Heart right ventricle (tissue), 16 donors: ENCODE results near the gene BTG4. TPM values are rescaled to one million over a fixed set of nuclear protein-coding genes. Genes with fewer than 3 reads are reported as not detected.

Source experiments
- ATAC-seq, 8 donors: fragments of 200-7000 bp; cut with Tn5 transposase; one replicate each; pipeline ENCODE4 v1.9.1; 2020; ENCODE audit warnings: mild to moderate bottlenecking in 8 of 8, moderate library complexity in 8 of 8, moderate number of reproducible peaks in 1 of 8
- DNase-seq, 2 donors: peaks; one replicate each; pipeline ENCODE4 v3.0.0-alpha.2; 2020
- H3K27ac ChIP-seq, 10 donors: fragments of 200-600 bp; sonication (generic) in 2 of 10; one replicate each; pipeline versions ENCODE4 v1.5.0 to v1.8.0; 2020 to 2022; ENCODE audit warnings: mild to moderate bottlenecking in 3 of 10
- H3K27me3 ChIP-seq, 7 donors: fragments of 200-600 bp; one replicate each; pipeline ENCODE4 v1.8.0; 2021 to 2022; ENCODE audit warnings: mild to moderate bottlenecking in 2 of 7
- H3K36me3 ChIP-seq, 9 donors: fragments of 200-600 bp; sonication (generic) in 1 of 9; one replicate each; pipeline versions ENCODE4 v1.5.0 to v1.8.0; 2020 to 2022; ENCODE audit warnings: mild to moderate bottlenecking in 2 of 9
- H3K4me1 ChIP-seq, 9 donors: fragments of 200-600 bp; sonication (generic) in 1 of 9; one replicate each; pipeline versions ENCODE4 v1.5.0 to v1.8.0; 2020 to 2022; ENCODE audit warnings: mild to moderate bottlenecking in 4 of 9
- H3K4me3 ChIP-seq, 10 donors: fragments of 200-600 bp; sonication (generic) in 2 of 10; one replicate each; pipeline versions ENCODE4 v1.5.0 to v1.8.0; 2020 to 2022; ENCODE audit warnings: mild to moderate bottlenecking in 7 of 10, moderate library complexity in 2 of 10
- H3K9me3 ChIP-seq, 11 donors: fragments of 200-600 bp in 10 of 11; sonication (generic) in 2 of 11; one replicate each; pipeline versions ENCODE4 v1.5.0 to v1.8.0; 2013 to 2022; ENCODE audit warnings: mild to moderate bottlenecking in 2 of 11, control low read depth in 1 of 11, moderate library complexity in 1 of 11
- CTCF ChIP-seq, 9 donors: fragments of 200-600 bp; sonication (generic) in 2 of 9; IDR thresholded peaks; one replicate each; pipeline versions ENCODE4 v1.5.0 to v1.8.0; 2021 to 2022; ENCODE audit warnings: antibody characterized with exemption in 9 of 9, mild to moderate bottlenecking in 5 of 9, moderate library complexity in 1 of 9
- WGBS, 2 donors: extraction: QIAGEN DNeasy Blood & Tissue Kit; methylation state at CpG; one replicate each; pipeline ENCODE4 v1.1.7; 2013; ENCODE audit warnings: inconsistent platforms in 1 of 2; 5-methylcytosine and 5-hydroxymethylcytosine counted together
- intact Hi-C, 10 donors: fragments of 100-400 bp; cut with DNase I; formaldehyde crosslinking; loops; one replicate each; pipeline versions ENCODE4 v1.11.1 to v1.14.2; 2022
- long read RNA-seq, 3 donors: library from polyadenylated mRNA; unstranded; transcript quantifications; one replicate each; pipeline ENCODE4 v2.0.0, GENCODE V29; 2020 to 2021
- polyA plus RNA-seq, 2 donors: library from polyadenylated mRNA; stranded (reverse); fragments of 200-250 nt; gene quantifications; one replicate each; pipeline ENCODE4 v1.2.3, GENCODE V29; 2013
- total RNA-seq, 10 donors: library from RNA; stranded (reverse); fragmentation: NEBNext Ultra II Directional in 3 of 10; extraction: Animal tissue kit (Norgen Biotek cat#: 25700) in 3 of 10; gene quantifications; one replicate each; pipeline versions ENCODE4 v1.2.1 to v1.2.4, GENCODE V29; 2021 to 2023
- donor health status: Arrhythmogenic right ventricular cardiomyopathy.
- donor health status: ischemic (EF 13 %, LVEDD 7.1; RV severe dilation, severe dysfunction).
- donor health status: healthy with polysubstance abuse.
- donor health status: DM: no; HTN: yes; CAD: no.
- donor health status: DM: no; HTN: no; CAD: no.
- donor health status: ischemic (EF 25% LVEDD 6.9; RV normal size, moderate dysfunction).
- donor health status: ischemic (EF 25% LVEDD 5.7; RV mildly dilated, moderate dysfunction).
- donor health status: healthy.
- donor health status: DM: yes; HTN: yes; CAD: no.
- donor health status: Ischemic cardiomyopathy.
- donor health status: ischemic (EF 35%, LVEDD 5.7; RV mildly dilated, moderate dysfunction).
- donor health status: nonischemic (EF 11% LVEDD 7.7; RV severe dilation, severe dysfunction).
- donor health status: DM: yes; HTN: yes; CAD: no.
- donor health status: PGD.
- donor health status: ischemic (EF 29% LVEDD 5.4; RV normal size, mild dysfunction).
- donor health status: nonischemic (EF 23%, LVEDD 6.1; RV moderate dilation, normal function).

Gene BTG4
- total RNA-seq (not detected), polyA plus RNA-seq (not detected)
- long read RNA-seq, donor 1: 0 reads
- long read RNA-seq, donor 2: 0 reads
- long read RNA-seq, donor 3: 0 reads

- peaks cover 11 to 71% (median 59%) of the 10 kb centered on the region in 7 donors for H3K27me3 ChIP-seq
- no peaks in the 10 kb centered on the region for H3K36me3 ChIP-seq
- intact Hi-C loops: no loop called here
- H3K27ac ChIP-seq: no peak within 1 kb of the TSS
- 4 to 5% methylated on average over 83 to 90 of the region's 90 CpGs for WGBS, 2 donors
- peak in 1 of 2 donors; percentile 13 for DNase-seq
- no peak for TF ChIP-seq CTCF (IDR thresholded peaks at IDR 0.05)
- peak in 4 of 8 donors; percentile 17 to 55 (median 36) for ATAC-seq
- peak within 1 kb of the TSS; percentile 12 to 51 (median 45) for H3K4me3 ChIP-seq
- H3K4me1 ChIP-seq: peaks cover 0 to 16% (median 9%) of the 10 kb centered on the region in 9 donors
- H3K9me3 ChIP-seq: no peaks in the 10 kb centered on the region
Measured at GRCh38 chr11:111512296-111513239, at the start of gene BTG4. Gene BTG4 (minus strand): TSS chr11:111512386. CDS start chr11:111498776, 13,610 bp downstream.

GRCh38 chr11:111561791-111562325 is 49.7 kb upstream of the BTG4 start:
- intact Hi-C loops: loop anchor here in 3 of 10 donors (10.0 kb wide), 3 partner anchors 213 to 283 kb away; no protein-coding TSS in a partner anchor
- H3K27ac ChIP-seq: no peak overlapping the region
- ATAC-seq: no peak
- no peak for TF ChIP-seq CTCF (IDR thresholded peaks at IDR 0.05)
- WGBS, 2 donors: 79 to 94% methylated on average over 3 of the region's 3 CpGs
- no peaks in the 10 kb centered on the region for H3K27me3 ChIP-seq
- DNase-seq: no peak
- H3K36me3 ChIP-seq: peaks cover 0 to 35% (median 0%) of the 10 kb centered on the region in 9 donors
- no peaks in the 10 kb centered on the region for H3K9me3 ChIP-seq
- peaks cover 0 to 13% (median 0%) of the 10 kb centered on the region in 9 donors for H3K4me1 ChIP-seq
- H3K4me3 ChIP-seq: no peak overlapping the region

GRCh38 chr11:111561306-111561705 is 49.1 kb upstream of the BTG4 start:
- H3K27ac ChIP-seq: peak overlapping the region in 1 of 10 donors; percentile 16
- no peak for TF ChIP-seq CTCF (IDR thresholded peaks at IDR 0.05)
- intact Hi-C loops: loop anchor here in 3 of 10 donors (10.0 kb wide), 3 partner anchors 213 to 283 kb away; no protein-coding TSS in a partner anchor
- H3K9me3 ChIP-seq: peaks cover 0 to under 1% (median 0%) of the 10 kb centered on the region in 11 donors
- peak in 1 of 8 donors; percentile 5 for ATAC-seq
- no peak overlapping the region for H3K4me3 ChIP-seq
- peaks cover 0 to 36% (median 0%) of the 10 kb centered on the region in 9 donors for H3K36me3 ChIP-seq
- H3K4me1 ChIP-seq: peaks cover 0 to 13% (median 0%) of the 10 kb centered on the region in 9 donors
- no peaks in the 10 kb centered on the region for H3K27me3 ChIP-seq
- 89 to 90% methylated on average over 3 of the region's 3 CpGs for WGBS, 2 donors
- DNase-seq: no peak

DNA sequence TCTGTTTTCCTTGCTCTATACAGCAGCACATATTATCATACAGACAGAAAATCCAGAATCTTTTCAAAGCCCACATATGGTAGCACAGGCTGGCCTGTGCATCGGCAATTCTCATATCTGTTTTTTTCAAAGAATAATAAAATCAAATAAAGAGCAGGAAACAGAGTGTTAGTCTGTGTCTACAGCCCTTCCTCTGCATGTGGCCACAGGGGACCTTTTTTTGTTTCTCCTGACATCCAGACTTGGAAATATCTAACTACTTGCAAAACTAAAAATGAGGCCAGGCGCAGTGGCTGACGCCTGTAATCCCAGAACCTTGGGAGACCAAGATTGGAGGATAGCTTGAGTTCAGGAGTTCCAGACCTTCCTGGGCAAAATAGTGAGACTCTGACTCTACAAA is 48.6 kb upstream of the BTG4 start:
- peaks cover 0 to 13% (median 0%) of the 10 kb centered on the region in 9 donors for H3K4me1 ChIP-seq
- ATAC-seq (peak in 6 of 8 donors; percentile 7 to 50 (median 19)), DNase-seq (no peak)
- no peak overlapping the region for H3K4me3 ChIP-seq
- H3K36me3 ChIP-seq: peaks cover 0 to 41% (median 0%) of the 10 kb centered on the region in 9 donors
- peak overlapping the region in 1 of 10 donors; percentile 43 for H3K27ac ChIP-seq
- H3K27me3 ChIP-seq: no peaks in the 10 kb centered on the region
- intact Hi-C loops: loop anchor here in 3 of 10 donors (10.0 kb wide), 3 partner anchors 214 to 284 kb away; no protein-coding TSS in a partner anchor
- peaks cover 0 to 6% (median 0%) of the 10 kb centered on the region in 11 donors for H3K9me3 ChIP-seq
- no peak for TF ChIP-seq CTCF (IDR thresholded peaks at IDR 0.05)
- WGBS, 2 donors: 68 to 73% methylated on average over 3 of the region's 3 CpGs
